ENCODE results near the gene SLC33A1.
"Not testable (repeated sequence)": the region's sequence is repeated elsewhere in the genome, so short reads cannot be mapped to it uniquely, and the experiment has no call there.

Gene SLC33A1

DNA sequence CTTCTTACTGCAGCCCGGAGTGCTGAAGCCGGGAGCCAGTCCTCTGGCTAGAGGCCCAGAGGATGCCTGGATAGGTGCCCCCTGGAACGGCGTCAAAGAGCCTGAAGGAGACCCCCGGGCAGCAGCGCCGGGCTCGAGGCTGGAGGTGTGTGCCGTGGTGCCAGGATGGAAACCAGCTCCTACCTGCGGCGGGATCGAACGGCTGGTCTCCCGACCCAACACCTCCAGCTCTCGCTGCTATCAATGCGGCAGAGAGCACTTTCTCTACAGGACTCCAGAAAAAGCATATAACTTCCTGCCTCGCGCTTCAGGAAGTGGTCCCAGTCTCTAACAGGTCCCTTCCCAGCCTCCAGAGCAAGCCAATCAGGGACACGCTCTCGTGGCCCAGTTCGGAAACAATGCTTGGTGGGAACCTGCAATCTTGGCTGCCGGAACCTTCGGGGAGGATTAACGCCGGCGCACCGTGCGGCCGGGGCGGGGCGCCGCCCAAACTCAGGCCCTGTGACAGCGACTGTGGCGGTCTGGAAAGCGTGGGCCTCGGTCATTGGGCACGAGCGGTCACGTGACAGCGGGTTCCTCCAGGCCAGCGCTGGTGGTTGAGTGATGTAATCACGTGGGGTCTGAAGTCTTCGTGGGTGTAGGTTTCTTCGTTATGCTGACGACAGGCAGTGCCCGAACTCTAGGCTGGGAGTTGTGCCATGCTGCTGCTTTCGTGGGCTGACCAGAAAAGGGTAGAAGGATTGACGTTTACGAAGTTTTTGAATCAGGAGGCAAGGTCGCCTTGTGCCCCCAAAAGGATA is at the start of gene SLC33A1:
Gene SLC33A1 (minus strand): TSS at position 287 of the 800 bp plus-strand sequence. CDS start 430 bp downstream, outside the sequence.
- DNase-seq (ENCODE audit: low read depth): peak; percentile 99

DNA sequence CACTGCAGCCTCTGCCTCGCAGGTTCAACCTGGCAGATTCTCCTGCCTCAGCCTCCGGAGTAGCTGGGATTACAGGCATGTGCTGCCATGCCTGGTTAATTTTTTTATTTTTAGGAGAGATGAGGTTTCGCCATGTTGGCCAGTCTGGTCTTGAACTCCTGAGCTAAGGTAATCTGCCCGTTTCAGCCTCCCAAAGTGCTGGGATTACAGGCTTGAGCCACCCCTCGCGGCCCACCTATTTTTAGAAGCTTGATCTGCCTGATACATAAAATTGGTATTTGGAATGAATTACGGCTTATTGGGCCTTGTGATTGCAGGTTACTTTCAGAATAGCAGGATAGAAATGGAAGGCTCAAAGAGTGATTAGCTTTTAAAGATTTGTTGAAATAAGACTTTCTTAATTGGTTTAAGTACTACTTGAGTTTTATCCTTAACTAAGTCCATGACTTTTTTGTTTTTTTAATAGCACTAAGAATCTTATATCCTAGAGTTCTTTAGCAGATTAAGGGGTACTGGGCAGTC is 41.2 kb upstream of the SLC33A1 start:
- DNase-seq (ENCODE audit: low read depth): no peak

DNA sequence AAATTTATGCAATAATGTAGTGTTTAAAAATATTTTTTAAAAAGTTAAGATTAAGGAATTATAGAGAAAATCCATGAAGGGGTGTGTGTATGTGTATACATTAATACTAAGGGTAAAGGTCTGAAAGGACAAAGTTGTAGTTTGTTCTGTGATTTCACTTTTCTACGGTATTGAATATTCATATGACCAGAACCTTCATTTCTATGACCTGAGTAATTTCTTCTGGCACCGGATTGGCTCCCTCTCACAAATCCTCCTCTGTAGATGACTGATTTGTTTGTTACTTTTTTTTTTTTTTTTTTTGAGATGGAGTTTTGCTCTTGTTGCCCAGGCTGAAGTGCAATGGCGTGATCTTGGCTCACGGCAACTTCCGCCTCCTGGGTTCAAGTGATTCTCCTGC is 37.1 kb upstream of the SLC33A1 start:
- DNase-seq (ENCODE audit: low read depth): no peak

DNA sequence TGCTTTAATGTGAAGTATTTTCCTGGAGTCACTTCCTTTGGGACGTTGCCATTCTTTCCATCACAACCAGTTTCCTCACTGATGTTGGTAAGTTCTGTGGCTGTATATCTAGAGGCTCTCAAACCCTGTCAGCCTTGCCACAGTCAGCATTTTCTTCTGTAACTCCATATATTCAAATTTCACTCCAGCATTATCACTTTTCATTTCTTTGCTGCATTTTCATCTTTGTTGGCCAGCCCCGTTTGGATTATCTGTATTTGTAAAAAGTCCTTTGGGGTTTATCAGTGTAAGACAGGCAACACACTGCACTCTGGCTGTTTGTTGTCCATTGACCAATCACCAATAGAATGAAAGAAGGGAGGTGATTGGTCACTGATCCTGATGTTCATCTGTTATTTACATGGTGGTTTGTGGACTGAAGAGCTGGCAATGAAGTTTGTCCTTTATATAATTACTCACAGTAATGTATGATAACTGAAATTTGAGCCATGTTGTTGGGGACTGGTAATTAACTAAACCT is 36.5 kb upstream of the SLC33A1 start:
- peak; percentile 35 for DNase-seq (ENCODE audit: low read depth)

DNA sequence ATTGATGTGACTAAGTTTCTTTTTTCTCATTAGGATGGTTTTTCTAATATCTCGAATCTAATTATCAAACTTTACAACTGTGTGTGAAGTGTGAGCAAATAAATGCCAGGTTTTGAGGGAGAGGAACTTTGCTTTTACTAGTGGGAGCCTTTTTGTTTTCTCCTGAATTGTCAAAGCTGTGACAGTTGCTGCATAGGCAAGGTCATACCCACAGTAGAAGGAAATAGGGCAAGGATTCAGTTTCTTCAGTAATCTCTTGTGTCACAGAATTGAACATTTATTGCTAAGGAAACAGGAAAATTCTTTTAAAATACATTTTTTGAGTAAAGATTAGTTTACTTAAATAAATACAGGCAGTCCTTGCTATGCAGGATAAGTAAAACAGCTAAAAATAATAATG is 35.7 kb upstream of the SLC33A1 start:
- DNase-seq (ENCODE audit: low read depth): no peak

DNA sequence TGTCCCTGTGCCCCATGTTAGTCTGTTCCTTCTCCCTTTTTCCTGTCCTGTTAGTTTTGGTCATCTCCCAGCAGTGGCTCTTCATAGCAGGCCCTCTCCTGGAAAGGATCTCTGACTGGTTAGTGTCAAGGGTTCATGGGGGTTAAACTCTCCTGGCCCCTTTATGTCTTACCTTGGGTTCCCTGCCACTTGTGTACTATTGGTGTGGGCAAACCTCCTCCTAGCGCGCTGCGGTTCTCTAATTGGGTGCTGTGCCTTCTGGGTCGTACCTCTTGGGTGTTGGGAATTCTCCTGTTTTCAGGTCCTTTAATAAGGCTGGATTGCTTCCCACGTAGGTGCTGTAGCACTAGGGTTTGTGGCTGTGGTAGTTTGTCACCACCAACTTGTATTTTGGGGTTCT is 35.0 kb upstream of the SLC33A1 start:
- DNase-seq (ENCODE audit: low read depth): no peak

DNA sequence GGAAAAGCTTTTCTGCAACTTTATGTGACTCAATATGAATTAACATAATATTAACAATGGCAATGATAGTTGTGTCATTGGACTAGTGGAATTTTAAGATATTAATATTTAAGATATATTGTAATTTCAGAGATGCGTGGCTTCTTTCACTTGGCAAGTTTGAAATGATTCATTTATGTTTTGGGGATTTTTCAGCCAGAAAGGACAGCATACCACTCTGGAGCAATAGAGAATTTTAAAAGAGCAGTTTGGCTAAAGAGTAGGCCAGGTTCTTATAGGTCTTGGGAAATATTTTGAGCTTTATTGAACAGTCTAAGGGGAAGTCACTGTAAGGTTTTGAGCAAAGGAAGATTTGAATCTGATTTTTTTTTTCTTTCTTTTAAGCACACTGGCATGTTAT is 32.7 kb upstream of the SLC33A1 start:
- no peak for DNase-seq (ENCODE audit: low read depth)

DNA sequence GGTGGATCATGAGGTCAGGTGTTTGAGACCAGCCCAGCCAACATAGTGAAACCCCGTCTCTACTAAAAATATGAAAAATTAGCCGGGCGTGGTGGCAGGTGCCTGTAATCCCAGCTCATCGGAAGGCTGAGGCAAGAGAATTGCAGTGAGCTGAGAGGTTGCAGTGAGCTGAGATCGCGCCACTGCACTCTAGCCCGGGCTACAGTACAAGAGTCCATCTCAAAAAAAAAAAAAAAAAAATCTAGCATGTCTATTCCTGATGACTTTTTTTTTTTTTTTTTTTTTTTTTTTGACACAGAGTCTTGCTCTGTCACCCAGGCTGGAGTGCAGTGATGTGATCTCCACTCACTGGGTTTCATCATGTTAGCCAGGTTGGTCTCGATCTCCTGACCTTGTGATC is 32.1 kb upstream of the SLC33A1 start:
- not testable (repeated sequence) for DNase-seq (ENCODE audit: low read depth)

DNA sequence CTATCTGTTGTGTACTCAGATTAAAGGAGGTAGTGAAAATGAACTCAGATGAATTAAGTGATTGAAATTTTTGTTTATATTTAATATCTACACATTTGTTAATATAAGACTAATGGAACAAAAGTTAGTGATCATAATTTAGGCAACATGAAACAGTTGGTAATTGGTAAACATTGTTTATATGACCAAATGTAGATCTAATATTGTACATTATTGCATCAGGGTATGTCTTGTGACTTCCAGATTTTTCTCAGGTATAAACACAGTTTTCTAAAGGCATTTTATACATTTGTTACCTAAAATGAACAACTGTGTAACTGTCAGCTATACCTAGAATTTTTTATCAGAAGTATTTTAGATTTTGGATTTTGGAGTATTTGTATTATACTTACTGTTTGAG is 31.1 kb upstream of the SLC33A1 start:
- no peak for DNase-seq (ENCODE audit: low read depth)

DNA sequence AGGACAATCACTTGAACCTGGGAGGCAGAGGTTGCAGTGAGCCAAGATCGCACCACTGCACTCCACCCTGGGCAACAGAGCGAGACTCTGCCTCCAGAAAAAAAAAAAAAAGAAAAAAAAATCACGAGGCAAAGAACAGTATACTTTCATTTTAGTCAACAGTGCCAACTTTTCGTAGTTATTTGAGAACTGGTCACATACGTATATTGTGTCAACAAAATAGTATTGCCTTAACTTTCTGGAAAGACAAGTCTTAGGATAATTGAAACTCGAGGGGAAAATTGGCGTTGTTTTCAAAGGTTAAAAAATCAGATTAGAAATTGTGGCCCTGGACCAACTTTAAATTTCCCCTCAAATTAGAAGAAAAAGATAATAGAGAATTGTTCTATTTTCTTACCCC is 30.1 kb upstream of the SLC33A1 start:
- no peak for DNase-seq (ENCODE audit: low read depth)

DNA sequence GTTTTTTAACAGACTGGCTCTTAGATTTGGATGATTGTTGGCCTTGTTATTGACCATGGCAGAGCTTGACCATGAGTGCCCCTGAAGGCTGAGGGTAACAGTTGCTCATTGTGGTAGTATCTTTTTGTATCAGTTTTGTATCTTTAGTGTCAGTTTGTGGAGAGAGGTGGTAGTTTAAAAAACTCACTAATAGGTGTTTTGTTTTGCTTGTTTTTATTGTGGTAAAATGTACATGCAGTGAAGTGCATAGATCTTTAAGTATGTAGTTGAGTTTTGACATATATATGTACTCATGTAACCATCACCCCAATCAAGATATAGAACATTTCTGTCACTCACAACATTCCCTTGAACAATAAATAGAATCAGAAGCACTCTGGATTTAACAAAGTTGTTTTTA is 26.1 kb upstream of the SLC33A1 start:
- DNase-seq (ENCODE audit: low read depth): no peak

DNA sequence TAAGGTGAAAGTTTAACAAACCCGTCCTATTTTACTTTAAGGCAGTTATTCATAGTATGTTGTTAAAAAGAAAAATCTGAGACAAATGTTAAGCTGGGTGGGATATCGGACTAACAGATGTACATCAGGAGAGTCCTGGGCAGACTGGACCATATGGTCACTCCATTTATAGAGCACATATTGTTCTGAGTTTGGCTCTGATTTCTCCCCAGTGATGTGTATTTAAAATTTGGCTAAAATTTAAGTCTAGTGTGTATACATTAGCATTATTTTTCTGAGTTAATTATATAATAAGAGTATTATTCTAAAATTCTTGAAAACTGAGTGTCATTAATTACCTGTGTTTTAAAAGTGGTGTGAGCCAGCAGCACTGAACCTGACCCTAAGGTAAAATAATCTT is 22.3 kb upstream of the SLC33A1 start:
- no peak for DNase-seq (ENCODE audit: low read depth)

DNA sequence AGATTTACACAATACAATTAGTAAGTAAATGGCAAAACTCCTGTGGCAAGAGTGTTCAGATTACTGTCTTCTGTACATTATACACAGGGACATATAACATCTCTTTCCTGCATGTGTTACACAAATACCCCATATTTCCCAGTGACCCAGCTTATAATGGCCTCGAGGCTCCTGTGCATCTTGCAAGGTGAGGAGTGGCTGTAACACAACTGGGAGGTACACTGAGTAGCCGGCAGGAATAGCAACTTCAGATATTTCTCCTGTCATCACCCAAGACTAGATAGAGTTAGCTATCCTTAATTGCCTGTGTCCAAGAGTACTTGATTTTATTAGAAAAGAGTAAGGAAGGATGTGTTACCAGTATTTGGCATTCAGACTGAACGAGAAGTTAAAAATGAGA is 21.8 kb upstream of the SLC33A1 start:
- DNase-seq (ENCODE audit: low read depth): no peak

DNA sequence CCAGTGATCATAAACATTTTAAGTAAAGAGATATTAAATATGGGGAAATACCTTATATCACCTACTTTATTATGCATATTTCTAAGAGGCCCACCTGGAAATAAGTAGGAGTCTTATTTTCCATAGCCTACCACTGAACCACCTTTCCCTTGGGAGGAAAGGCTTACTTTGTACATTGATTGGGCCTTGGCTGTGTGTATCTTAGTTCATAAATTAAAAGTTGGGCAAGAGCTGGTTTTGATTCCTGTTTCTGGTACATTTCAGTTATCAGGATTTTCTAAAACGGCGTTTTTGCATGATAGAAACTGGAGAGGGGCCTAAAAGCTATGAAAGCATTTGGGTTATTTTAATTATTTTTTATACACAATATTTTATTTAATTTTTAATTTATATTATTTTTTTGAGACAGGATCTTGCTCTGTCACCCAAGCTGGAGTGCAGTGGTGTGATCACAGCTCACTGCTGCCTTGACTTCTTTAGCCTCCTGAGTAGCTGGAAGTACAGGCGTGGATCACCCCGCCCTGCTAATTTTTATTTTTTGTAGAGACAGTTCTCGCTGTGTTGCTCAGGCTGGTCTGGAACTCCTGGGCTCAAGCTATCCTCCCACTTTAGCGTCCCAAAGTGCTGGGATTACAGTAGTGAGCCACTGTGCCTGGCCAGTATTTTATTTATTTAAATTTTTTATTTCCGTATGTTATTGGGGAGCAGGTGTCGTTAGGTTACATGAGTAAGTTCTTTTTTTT is 18.8 kb upstream of the SLC33A1 start:
- no peak for DNase-seq (ENCODE audit: low read depth)

DNA sequence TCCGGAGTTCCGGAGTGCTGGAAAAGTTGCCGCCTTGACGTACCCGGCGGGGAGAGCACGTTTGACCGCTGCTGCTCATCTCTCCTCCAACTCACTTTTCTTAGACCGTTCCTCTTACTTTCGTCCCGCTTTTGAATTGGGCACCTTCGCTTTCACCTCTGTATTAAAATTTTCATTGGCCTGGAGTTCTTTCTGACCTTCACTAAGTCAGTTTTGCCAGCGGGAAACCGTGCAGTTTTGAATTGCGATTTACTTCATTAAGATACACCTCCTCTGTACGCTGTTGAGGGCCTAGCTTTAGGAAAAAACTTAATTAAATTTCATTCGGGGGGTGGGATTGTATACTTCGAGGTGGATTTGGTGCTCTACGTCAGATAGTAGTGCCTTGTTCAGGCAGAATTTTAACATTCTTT is 17.5 kb upstream of the SLC33A1 start:
- DNase-seq (ENCODE audit: low read depth): no peak

DNA sequence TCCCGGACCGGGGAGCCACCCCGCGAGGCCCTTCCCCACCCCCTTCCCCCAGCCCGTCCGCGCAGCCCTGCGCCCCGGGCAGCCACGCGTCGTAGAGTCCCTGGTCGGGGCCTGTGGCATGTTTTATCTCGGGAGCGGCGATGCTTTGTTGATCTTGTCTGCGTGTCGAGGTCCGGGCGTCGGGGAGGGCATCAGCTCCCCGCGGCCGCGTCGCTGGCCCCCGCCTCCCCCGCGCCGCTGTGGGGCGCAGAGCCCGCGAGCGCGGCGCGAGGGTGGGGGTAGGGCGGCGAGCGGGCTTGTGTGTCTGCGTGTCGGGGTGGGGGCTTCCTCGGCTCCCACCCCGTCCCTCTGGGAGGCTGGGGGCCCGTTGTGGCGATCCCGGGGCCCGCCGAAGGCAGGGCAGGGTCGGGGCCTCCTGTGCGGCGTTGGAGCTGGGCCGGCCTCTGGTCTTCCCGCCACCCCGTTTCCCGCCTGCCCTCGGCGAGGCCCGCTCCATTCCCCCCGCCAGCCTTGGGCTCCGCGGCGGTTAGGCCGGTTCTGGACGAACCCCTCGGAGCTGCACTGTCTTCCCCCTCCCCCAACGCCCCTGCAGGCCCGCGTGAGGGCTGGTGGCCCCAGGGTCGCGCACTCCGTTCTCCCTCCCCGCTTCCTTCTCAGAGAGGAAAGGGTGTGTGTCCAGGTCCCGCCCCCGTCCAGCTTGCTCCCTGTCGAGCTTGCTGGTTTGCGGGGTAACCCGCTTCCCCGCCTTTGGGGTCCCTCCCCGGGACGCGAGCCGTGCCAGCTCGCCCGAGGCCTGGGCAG is 16.9 kb upstream of the SLC33A1 start:
- DNase-seq (ENCODE audit: low read depth): no peak

DNA sequence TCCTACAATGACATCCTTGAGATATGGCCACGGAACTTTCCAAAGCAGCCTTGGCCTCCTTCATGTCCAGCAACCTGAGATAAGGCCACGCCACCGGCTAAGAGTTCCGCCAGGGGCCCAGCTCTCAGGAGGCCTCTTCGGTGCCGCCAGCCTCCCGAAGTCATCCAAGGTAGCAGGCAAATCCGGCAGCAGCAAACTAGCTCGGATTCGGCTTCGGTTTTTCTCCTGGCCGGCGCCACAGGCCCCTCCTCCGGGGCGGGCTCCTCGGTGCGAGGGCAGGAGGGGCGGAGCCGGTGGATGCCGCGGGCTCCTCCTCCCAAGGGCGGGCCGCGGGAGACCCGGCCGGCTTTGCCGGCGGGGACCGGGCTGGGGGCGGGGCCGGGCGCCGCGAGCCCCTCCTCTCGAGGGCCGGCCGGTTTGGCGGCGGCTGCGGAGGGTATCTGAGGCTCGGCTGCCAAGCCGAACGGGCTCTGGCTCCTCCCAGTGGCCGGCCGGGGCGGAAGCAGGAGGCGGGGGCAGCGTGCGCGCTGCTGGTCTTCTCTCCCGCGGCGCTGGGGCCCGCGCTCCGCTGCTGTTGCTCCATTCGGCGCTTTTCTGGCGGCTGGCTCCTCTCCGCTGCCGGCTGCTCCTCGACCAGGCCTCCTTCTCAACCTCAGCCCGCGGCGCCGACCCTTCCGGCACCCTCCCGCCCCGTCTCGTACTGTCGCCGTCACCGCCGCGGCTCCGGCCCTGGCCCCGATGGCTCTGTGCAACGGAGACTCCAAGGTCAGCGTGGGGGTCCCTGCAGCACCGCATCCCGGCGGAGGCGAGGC is 16.1 kb upstream of the SLC33A1 start, which contains the start of gene GMPS:
Gene GMPS (plus strand): TSS at position 518 of the 812 bp plus-strand sequence. CDS start 221 bp downstream, at position 739.
- peak; percentile 90 for DNase-seq (ENCODE audit: low read depth)

DNA sequence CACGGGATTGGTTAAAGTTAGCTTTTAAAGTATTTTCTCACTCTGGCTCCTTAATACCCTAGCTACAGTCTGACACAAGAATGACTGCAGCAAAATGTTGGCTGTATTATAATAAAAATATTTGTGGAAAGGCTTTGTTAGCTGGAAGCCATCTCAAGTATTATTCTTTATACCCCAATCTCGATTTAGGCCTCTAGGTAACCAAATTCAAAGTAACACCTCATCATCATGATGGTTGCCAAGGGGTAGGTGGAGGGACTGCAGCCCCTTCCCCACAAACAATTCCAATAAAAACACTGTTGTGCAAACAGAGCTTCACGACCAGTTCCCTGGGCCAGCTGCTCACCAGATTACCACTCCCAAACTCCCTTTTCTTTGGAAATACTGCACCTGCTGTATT is 15.5 kb upstream of the SLC33A1 start:
- no peak for DNase-seq (ENCODE audit: low read depth)

DNA sequence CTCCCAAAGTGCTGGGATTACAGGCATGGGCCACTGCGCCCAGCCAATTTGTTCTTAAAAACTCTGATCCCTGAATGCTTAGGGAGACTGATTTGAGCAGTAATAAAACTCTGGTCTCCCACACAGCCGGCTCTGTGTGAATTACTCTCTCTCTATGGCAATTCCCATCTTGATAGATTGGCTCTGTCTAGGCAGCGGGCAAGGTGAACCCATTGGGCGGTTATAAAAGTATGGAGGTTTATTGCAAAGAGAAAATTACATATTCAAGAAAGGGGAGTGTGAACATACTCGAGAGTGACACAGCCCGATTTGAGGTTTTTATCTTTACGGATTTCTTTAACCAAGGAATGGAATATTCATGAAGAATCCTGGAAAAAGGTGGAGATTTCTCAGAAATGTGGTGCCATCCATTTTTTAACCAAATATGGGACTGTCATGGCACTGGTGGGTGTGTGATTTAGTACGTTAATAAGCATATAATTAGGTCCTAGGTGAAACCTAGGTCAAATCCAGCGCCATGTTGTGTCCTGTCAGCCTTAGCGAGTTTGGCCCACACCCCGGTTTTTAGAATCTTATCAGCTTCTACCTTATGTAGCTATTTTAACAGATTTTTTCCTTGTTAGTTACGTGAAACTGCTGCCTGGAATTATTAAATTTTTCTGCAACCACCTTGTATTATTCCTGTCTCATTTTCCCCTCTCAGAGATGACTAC is 9.0 kb upstream of the SLC33A1 start:
- DNase-seq (ENCODE audit: low read depth): no peak

DNA sequence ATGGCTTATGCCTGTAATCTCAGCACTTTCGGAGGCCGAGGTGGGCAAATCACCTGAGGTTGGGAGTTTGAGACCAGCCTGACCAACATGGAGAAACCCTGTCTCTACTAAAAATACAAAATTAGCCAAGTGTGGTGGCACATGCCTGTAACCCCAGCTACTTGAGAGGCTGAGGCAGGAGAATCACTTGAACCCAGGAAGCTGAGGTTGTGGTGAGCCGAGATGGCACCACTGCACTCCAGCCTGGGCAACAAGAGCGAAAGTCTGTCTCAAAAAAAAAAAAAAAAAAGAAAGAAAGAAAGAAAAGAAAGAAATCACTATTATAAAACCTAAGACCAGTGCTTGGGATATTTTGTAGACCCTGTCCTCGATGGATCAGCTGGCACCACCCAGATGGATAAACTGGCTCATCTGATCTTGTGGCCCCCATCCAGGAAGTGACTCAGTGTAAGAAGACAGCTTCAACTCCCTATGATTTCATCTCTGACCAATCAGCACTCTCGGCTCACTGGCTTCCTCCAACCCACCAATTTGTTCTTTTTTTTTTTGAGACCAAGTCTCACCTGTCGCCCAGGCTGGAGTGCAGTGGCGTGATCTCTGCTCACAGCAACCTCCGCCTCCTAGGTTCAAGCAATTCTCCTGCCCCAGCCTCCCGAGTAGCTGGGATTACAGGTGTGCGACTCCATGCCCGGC is 8.2 kb upstream of the SLC33A1 start:
- DNase-seq (ENCODE audit: low read depth): peak; percentile 63

Data from stromal cell of bone marrow (primary cell).